A549 (cell line): ENCODE measurements around the gene GSK3B. TPM values are rescaled to one million over a fixed set of nuclear protein-coding genes. Genes with fewer than 3 reads are reported as not detected.
"Not testable (repeated sequence)": the region's sequence is repeated elsewhere in the genome, so short reads cannot be mapped to it uniquely, and the experiment has no call there.

Experiments used
- ATAC-seq, 2 experiments: fragments of 200-7000 bp in 1 of 2; fragments of >200 bp in 1 of 2; cut with Nextera tagmentation in 1 of 2; cut with Tn5 transposase in 1 of 2; 3 replicates each; pipeline versions ENCODE4 v1.8.0 to v1.9.1; 2018 to 2020; ENCODE audit warnings: mild to moderate bottlenecking in 1 of 2, moderate library complexity in 1 of 2
- CTCF ChIA-PET: fragments of 300-600 bp; sonication (Branson Sonifier 250); formaldehyde crosslinking; extraction: SDS; loops from one replicate; lab custom pipeline; 2021; ENCODE audit warnings: antibody characterized with exemption, inconsistent platforms; lab: Yijun Ruan, JAX
- POLR2A ChIA-PET: fragments of 350-600 bp; formaldehyde crosslinking; extraction: SDS; loops from one replicate; lab custom pipeline; 2021; ENCODE audit warnings: antibody characterized with exemption, inconsistent platforms; lab: Yijun Ruan, JAX
- DNase-seq, 2 experiments: peaks; one replicate each; pipeline versions ENCODE4 v3.0.0 to v3.0.0-alpha.2; 2011 to 2016; ENCODE audit warnings: low read depth in 1 of 2, low spot score in 1 of 2
- FAIRE-seq: peaks from 2 replicates; lab custom pipeline; 2011; peaks lifted over from hg19 to GRCh38; lab: Jason Lieb, UNC
- H3K27ac ChIP-seq, 2 experiments: fragments of >200 bp; sonication (Bioruptor Twin); formaldehyde crosslinking; 3 replicates each; pipeline ENCODE4 v1.5.1; 2016 to 2017
- H3K4me1 ChIP-seq: fragments of >200 bp; sonication (Bioruptor Twin); formaldehyde crosslinking; 3 replicates; pipeline ENCODE4 v1.6.1; 2016
- H3K4me2 ChIP-seq: fragments of >200 bp; sonication (Bioruptor Twin); formaldehyde crosslinking; 3 replicates; pipeline ENCODE4 v1.6.1; 2016
- H3K4me3 ChIP-seq: fragments of >200 bp; sonication (Bioruptor Twin); formaldehyde crosslinking; 3 replicates; pipeline ENCODE4 v1.5.1; 2016
- H3K9me3 ChIP-seq: fragments of >200 bp; sonication (Bioruptor Twin); formaldehyde crosslinking; 3 replicates; pipeline ENCODE4 v1.6.1; 2016
- BHLHE40 ChIP-seq: IDR thresholded peaks from 2 replicates; pipeline ENCODE4 v1.6.1; 2012; ENCODE audit warnings: low read depth, low read length, inconsistent platforms
- CHD2 ChIP-seq: fragments of 150-350 bp; IDR thresholded peaks from 2 replicates; pipeline ENCODE4 v1.6.1; 2014; ENCODE audit warnings: low read length; ENCODE audit not compliant: partially characterized antibody
- EHMT2 ChIP-seq: fragments of 200-600 bp; sonication (generic); IDR thresholded peaks from 2 replicates; pipeline ENCODE4 v1.6.1; 2016; ENCODE audit warnings: antibody characterized with exemption, low read depth, mild to moderate bottlenecking, moderate library complexity
- EP300 ChIP-seq, 2 experiments: fragments of >200 bp; sonication (Bioruptor Twin); formaldehyde crosslinking; IDR thresholded peaks; 2 replicates in 1 of 2; 3 replicates in 1 of 2; pipeline ENCODE4 v1.6.1; 2016 to 2017
- ESRRA ChIP-seq: fragments of 150-350 bp; IDR thresholded peaks from 2 replicates; pipeline ENCODE4 v1.6.1; 2014; ENCODE audit warnings: mild to moderate bottlenecking, low read length, borderline replicate concordance
- FOSL2 ChIP-seq, 2 experiments: fragments of 450-650 bp in 1 of 2; fragments of >200 bp in 1 of 2; sonication (Bioruptor Twin) in 1 of 2; formaldehyde crosslinking; IDR thresholded peaks; 2 replicates each; pipeline versions ENCODE4 v1.5.0 to v1.6.1; 2016 to 2020; ENCODE audit warnings: mild to moderate bottlenecking in 1 of 2, moderate library complexity in 1 of 2
- GATA3 ChIP-seq: IDR thresholded peaks from 2 replicates; pipeline ENCODE4 v1.6.1; 2012; ENCODE audit warnings: borderline replicate concordance
- HOXA7 ChIP-seq: fragments of 250-450 bp; sonication (Bioruptor Pico); IDR thresholded peaks from 2 replicates; pipeline ENCODE4 v1.5.0; 2020; ENCODE audit warnings: mild to moderate bottlenecking, moderate library complexity
- JUN ChIP-seq, 2 experiments: fragments of >200 bp; sonication (Bioruptor Twin); formaldehyde crosslinking; IDR thresholded peaks; 2 replicates in 1 of 2; 3 replicates in 1 of 2; pipeline ENCODE4 v1.6.1; 2016 to 2017
- KDM1A ChIP-seq: fragments of 200-600 bp; sonication (generic); IDR thresholded peaks from 2 replicates; pipeline ENCODE4 v1.6.1; 2016; ENCODE audit warnings: low read depth, mild to moderate bottlenecking
- KDM5A ChIP-seq: fragments of 200-600 bp; sonication (generic); IDR thresholded peaks from 2 replicates; pipeline ENCODE4 v1.6.1; 2016; ENCODE audit warnings: antibody characterized with exemption, mild to moderate bottlenecking
- POLR2A ChIP-seq: IDR thresholded peaks from 2 replicates; pipeline ENCODE4 v1.6.1; 2012; ENCODE audit warnings: mild to moderate bottlenecking, low read length
- RAD21 ChIP-seq, 2 experiments: fragments of >200 bp in 1 of 2; sonication (Bioruptor Twin) in 1 of 2; formaldehyde crosslinking in 1 of 2; IDR thresholded peaks in 1 of 2; conservative IDR thresholded peaks in 1 of 2; 2 replicates in 1 of 2; 3 replicates in 1 of 2; pipeline ENCODE4 v1.6.1; 2012 to 2018; ENCODE audit warnings: inconsistent platforms in 1 of 2
- SMC3 ChIP-seq: fragments of >200 bp; sonication (Bioruptor Twin); formaldehyde crosslinking; IDR thresholded peaks from 3 replicates; pipeline ENCODE4 v1.6.1; 2018; ENCODE audit warnings: inconsistent platforms
- ZC3H11A ChIP-seq: fragments of 450-650 bp; IDR thresholded peaks from 2 replicates; pipeline ENCODE4 v1.6.1; 2014; ENCODE audit warnings: antibody characterized with exemption, mild to moderate bottlenecking
- ZFP36 ChIP-seq: fragments of 450-650 bp; IDR thresholded peaks from 2 replicates; pipeline ENCODE4 v1.6.1; 2014; ENCODE audit warnings: borderline replicate concordance; ENCODE audit not compliant: partially characterized antibody
- WGBS: methylation state at CpG from one replicate; pipeline ENCODE4 v1.1.6; 2017; ENCODE audit errors: missing lambda C conversion rate; 5-methylcytosine and 5-hydroxymethylcytosine counted together
- polyA plus RNA-seq, 4 experiments: library from polyadenylated mRNA; depleted of rRNA in 3 of 4; stranded (reverse); fragments of >200 nt; fragmentation: RNase III in 1 of 4; extraction: RNeasy Plus Mini Kit Qiagen cat#74134 plus additional on column Dnase treatment in 1 of 4; gene quantifications; 2 replicates in 3 of 4; 3 replicates in 1 of 4; pipeline ENCODE4 v1.2.3, GENCODE V29; 2011 to 2017
- TF ChIP-seq, protein P1 (sequence below): fragments of >200 bp; sonication (Bioruptor Twin); formaldehyde crosslinking; IDR thresholded peaks from 3 replicates; pipeline ENCODE4 v1.5.1; 2016
- TF ChIP-seq, protein P2 (sequence below): fragments of >200 bp; sonication (Bioruptor Twin); formaldehyde crosslinking; IDR thresholded peaks from 2 replicates; pipeline ENCODE4 v1.6.1; 2016
- TF ChIP-seq, protein P3 (sequence below): IDR thresholded peaks from 2 replicates; pipeline ENCODE4 v1.6.1; 2012
- TF ChIP-seq, protein P4 (sequence below): IDR thresholded peaks from 2 replicates; pipeline ENCODE4 v1.6.1; 2012
- TF ChIP-seq, protein P5 (sequence below): fragments of 150-350 bp; IDR thresholded peaks from 2 replicates; pipeline ENCODE4 v1.6.1; 2014; ENCODE audit warnings: low read depth, mild to moderate bottlenecking, low read length
- TF ChIP-seq, protein P6 (sequence below): IDR thresholded peaks from 2 replicates; pipeline ENCODE4 v1.6.1; 2012; ENCODE audit warnings: low read depth, borderline replicate concordance

The GSK3B gene
- polyA plus RNA-seq, 2 of the 4 experiments (the other 2 are of a cell fraction): 30.0 to 49.8 TPM

DNA sequence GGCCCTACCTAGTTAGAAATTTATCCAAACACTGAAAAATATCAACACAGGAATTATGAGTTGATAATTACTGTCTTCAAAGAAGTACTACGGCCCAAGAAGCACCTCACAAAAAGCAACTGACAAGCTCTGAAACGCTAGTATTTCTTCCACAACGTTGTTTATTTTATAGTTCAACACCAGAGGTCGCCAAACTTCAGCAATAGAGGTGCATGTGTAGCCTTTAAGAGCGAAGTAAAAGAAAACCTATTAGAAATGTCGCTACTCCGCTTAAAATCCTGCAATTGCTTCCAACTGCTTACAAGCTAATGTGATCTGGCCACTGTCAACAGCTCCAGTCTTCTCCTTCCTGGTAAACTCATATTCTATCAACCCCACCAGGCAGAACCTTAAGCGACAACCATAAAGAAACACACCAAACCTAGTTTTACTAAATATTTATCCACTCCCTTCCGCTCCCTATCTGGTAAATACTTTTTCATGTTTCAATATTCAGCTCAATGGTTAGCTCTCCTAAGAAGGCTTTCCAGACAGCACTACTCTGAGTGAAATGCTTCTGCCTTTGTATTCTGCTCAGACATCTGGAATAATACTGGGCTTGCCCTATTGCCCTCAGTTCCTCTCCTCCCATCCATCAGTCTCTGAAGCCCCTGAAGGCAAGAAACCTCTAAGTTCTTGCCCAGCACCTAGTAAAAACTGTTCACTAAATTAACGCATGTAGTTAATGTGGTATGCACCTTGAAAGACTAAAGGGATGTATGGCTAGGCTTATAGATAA lies 202.1 kb downstream of the GSK3B start:
- WGBS: 50% methylated on average over 10 of the region's 10 CpGs
- ChIA-PET POLR2A (interaction anchor here (2.4 kb wide), 1 partner anchor 203 kb away, joined by 8 read pairs; the partner anchor contains the start of gene GSK3B), CTCF (interaction anchor here (0.6 to 3.9 kb wide), 48 partner anchors 9 to 901 kb away, joined by 3 to 32 read pairs (median 4); no protein-coding TSS in a partner anchor)
- Histone ChIP-seq H3K4me2 (0 out of 3 replicates have a peak overlapping the region, but pooled peaks have one; percentile 12), H3K4me3 (no peak overlapping the region), H3K27ac (no peak overlapping the region), H3K9me3 (no peaks in the 10 kb centered on the region)
- FAIRE-seq: peak; percentile 59
- DNase-seq: peak; percentile 8 to 74
- peak; percentile 86 to 93 for ATAC-seq
- TF ChIP-seq, protein P1, sequence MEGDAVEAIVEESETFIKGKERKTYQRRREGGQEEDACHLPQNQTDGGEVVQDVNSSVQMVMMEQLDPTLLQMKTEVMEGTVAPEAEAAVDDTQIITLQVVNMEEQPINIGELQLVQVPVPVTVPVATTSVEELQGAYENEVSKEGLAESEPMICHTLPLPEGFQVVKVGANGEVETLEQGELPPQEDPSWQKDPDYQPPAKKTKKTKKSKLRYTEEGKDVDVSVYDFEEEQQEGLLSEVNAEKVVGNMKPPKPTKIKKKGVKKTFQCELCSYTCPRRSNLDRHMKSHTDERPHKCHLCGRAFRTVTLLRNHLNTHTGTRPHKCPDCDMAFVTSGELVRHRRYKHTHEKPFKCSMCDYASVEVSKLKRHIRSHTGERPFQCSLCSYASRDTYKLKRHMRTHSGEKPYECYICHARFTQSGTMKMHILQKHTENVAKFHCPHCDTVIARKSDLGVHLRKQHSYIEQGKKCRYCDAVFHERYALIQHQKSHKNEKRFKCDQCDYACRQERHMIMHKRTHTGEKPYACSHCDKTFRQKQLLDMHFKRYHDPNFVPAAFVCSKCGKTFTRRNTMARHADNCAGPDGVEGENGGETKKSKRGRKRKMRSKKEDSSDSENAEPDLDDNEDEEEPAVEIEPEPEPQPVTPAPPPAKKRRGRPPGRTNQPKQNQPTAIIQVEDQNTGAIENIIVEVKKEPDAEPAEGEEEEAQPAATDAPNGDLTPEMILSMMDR: peak; percentile 88
- TF ChIP-seq FOSL2 (IDR thresholded peaks at IDR 0.05) (no peak), FOSL2 (CRISPR knock-in tag; IDR thresholded peaks at IDR 0.05) (0 out of 2 replicates have a peak, but pooled peaks have one; percentile 4), RAD21 (conservative IDR thresholded peaks at IDR 0.05 in 1 of 2, IDR thresholded peaks at IDR 0.05 in 1 of 2) (peak; percentile 89 to 92), CHD2 (no peak), ZFP36 (no peak), SMC3 (peak; percentile 82)
- TF ChIP-seq, protein P2, sequence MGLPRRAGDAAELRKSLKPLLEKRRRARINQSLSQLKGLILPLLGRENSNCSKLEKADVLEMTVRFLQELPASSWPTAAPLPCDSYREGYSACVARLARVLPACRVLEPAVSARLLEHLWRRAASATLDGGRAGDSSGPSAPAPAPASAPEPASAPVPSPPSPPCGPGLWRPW: no peak
- TF ChIP-seq, all 56 proteins: peak for 4
- H3K4me1 ChIP-seq: no peaks in the 10 kb centered on the region

DNA sequence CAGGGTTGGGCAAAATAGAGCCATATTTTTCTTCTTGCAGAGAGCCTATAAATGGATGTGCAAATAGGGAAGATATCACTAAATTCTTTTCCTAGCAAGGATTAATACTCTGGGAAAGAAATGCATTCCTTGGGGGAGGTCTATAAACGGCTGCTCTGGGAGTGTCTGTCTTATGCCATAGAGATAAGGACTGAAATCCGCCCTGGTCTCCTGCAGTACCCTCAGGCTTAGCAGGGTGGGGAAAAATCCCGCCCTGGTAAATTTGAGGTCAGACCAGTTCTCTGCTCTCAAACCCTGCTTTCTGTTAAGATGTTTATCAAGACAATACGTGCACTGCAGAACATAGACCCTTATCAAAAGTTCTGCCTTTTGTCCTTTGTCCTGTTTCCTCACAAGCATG lies 205.6 kb downstream of the GSK3B start:
- H3K4me2 ChIP-seq, H3K4me3 ChIP-seq, POLR2A ChIA-PET, H3K4me1 ChIP-seq, FAIRE-seq, ATAC-seq, CTCF ChIA-PET, H3K27ac ChIP-seq, H3K9me3 ChIP-seq, DNase-seq: not testable (repeated sequence)
- WGBS: 92% methylated on average over 4 of the region's 4 CpGs

DNA sequence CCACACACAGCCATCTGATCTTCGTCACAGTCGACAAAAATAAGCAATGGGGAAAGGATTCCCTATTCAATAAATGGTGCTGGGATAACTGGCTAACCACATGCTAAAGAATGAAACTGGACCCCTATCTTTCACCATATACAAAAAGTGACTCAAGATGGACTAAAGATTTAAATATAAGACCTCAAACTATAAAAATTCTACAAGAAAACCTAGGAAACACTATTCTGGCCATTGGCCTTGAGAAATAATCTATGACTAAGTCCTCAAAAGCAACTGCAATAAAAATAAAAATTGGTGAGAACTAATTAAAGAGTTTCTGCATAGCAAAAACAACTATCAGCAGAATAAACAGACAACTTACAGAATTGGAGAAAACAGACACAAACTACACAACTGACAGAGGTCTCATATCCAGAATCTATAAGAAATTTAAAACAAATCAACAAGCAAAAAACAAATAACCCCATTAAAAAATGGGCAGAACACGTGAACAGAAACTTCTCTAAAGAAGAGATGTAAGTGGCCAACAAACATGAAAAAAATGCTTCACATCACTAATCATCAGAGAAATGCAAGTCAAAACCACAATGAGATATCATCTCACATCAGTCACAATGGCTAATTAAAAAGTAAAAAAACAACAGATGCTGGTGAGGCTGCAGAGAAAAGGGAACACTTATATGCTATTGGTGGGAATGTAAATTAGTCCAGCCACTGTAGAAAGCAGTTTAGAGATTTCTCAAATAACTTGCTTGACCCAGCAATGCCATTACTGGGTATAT lies 208.3 kb downstream of the GSK3B start:
- Histone ChIP-seq H3K4me2 (no peak overlapping the region), H3K27ac (no peak overlapping the region), H3K4me1 (no peaks in the 10 kb centered on the region), H3K4me3 (no peak overlapping the region), H3K9me3 (no peaks in the 10 kb centered on the region)
- ATAC-seq (no peak), DNase-seq (no peak), FAIRE-seq (no peak)
- WGBS: 91% methylated on average over 3 of the region's 3 CpGs
- TF ChIP-seq KDM5A (no peak), GATA3 (no peak), CHD2 (no peak), KDM1A (no peak), SMC3 (no peak), ZC3H11A (no peak), ESRRA (no peak), RAD21 (conservative IDR thresholded peaks at IDR 0.05 in 1 of 2, IDR thresholded peaks at IDR 0.05 in 1 of 2) (no peak), POLR2A (no peak), EP300 (IDR thresholded peaks at IDR 0.05) (no peak), EHMT2 (no peak), BHLHE40 (no peak), HOXA7 (no peak), JUN (IDR thresholded peaks at IDR 0.05) (no peak)
- TF ChIP-seq, protein P3, sequence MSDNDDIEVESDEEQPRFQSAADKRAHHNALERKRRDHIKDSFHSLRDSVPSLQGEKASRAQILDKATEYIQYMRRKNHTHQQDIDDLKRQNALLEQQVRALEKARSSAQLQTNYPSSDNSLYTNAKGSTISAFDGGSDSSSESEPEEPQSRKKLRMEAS: no peak
- TF ChIP-seq, protein P4, sequence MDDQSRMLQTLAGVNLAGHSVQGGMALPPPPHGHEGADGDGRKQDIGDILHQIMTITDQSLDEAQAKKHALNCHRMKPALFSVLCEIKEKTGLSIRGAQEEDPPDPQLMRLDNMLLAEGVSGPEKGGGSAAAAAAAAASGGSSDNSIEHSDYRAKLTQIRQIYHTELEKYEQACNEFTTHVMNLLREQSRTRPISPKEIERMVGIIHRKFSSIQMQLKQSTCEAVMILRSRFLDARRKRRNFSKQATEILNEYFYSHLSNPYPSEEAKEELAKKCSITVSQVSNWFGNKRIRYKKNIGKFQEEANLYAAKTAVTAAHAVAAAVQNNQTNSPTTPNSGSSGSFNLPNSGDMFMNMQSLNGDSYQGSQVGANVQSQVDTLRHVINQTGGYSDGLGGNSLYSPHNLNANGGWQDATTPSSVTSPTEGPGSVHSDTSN: no peak
- TF ChIP-seq, protein P5, sequence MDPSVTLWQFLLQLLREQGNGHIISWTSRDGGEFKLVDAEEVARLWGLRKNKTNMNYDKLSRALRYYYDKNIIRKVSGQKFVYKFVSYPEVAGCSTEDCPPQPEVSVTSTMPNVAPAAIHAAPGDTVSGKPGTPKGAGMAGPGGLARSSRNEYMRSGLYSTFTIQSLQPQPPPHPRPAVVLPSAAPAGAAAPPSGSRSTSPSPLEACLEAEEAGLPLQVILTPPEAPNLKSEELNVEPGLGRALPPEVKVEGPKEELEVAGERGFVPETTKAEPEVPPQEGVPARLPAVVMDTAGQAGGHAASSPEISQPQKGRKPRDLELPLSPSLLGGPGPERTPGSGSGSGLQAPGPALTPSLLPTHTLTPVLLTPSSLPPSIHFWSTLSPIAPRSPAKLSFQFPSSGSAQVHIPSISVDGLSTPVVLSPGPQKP: no peak
- TF ChIP-seq, protein P6, sequence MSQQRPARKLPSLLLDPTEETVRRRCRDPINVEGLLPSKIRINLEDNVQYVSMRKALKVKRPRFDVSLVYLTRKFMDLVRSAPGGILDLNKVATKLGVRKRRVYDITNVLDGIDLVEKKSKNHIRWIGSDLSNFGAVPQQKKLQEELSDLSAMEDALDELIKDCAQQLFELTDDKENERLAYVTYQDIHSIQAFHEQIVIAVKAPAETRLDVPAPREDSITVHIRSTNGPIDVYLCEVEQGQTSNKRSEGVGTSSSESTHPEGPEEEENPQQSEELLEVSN: no peak
- ChIA-PET CTCF (no interaction called here), POLR2A (no interaction called here)
